K562 (cell line): ENCODE data around the gene CDKN1B. TPM values are rescaled to one million over a fixed set of nuclear protein-coding genes. Genes with fewer than 3 reads are reported as not detected.

Source experiments
- ATAC-seq: fragments of 200-7000 bp; cut with Tn5 transposase; 3 replicates; pipeline ENCODE4 v1.9.1; 2020; ENCODE audit warnings: moderate library complexity
- BruUV-seq: library from RNA; stranded (reverse); fragments of 400-500 nt; replicated peaks from 2 replicates; lab custom pipeline; 2021; lab: Mats Ljungman, UMichigan
- CTCF ChIA-PET: fragments of 300-600 bp; formaldehyde crosslinking; extraction: SDS; loops from one replicate; lab custom pipeline; 2021; ENCODE audit warnings: low intra/inter-chr PET ratio; lab: Yijun Ruan, JAX
- POLR2A ChIA-PET: fragments of 300-600, 350-650 bp; sonication (Branson Sonifier 250); formaldehyde crosslinking; extraction: SDS; loops from one replicate; lab custom pipeline; 2021; ENCODE audit warnings: antibody characterized with exemption, inconsistent platforms; lab: Yijun Ruan, JAX
- DNase-seq, 4 experiments: peaks; one replicate each; pipeline versions ENCODE4 v3.0.0 to v3.0.0-alpha.2; 2011 to 2018; ENCODE audit warnings: low spot score in 3 of 4, mixed read lengths in 3 of 4; ENCODE audit errors: extremely low read depth in 1 of 4
- FAIRE-seq: peaks from 2 replicates; lab custom pipeline; 2011; peaks lifted over from hg19 to GRCh38; lab: Jason Lieb, UNC
- H2AFZ ChIP-seq: 2 replicates; pipeline ENCODE4 v1.6.0; 2011; ENCODE audit warnings: low read depth, low read length, control low read depth, inconsistent platforms
- H3K27ac ChIP-seq: fragments of 200-600 bp; 3 replicates; pipeline ENCODE4 v1.8.0; 2011; ENCODE audit warnings: low read depth, mild to moderate bottlenecking, control low read depth, inconsistent platforms, low read length, moderate library complexity, mixed read lengths; ENCODE audit errors: extremely low read depth
- H3K27me3 ChIP-seq, 2 experiments: fragments of 300-600 bp in 1 of 2; 2 replicates in 1 of 2; 3 replicates in 1 of 2; pipeline versions ENCODE4 v1.6.0 to v1.8.0; 2011; ENCODE audit warnings: inconsistent platforms in 2 of 2, low read length in 2 of 2, mild to moderate bottlenecking in 1 of 2, mixed read lengths in 1 of 2, moderate library complexity in 1 of 2; ENCODE audit not compliant: control insufficient read depth in 2 of 2, insufficient read depth in 2 of 2
- H3K36me3 ChIP-seq: fragments of 300-600 bp; 3 replicates; pipeline ENCODE4 v1.8.0; 2011; ENCODE audit warnings: mild to moderate bottlenecking, low read length, inconsistent platforms; ENCODE audit not compliant: control insufficient read depth, insufficient read depth
- H3K4me1 ChIP-seq, 2 experiments: fragments of 200-600 bp in 1 of 2; replicated peaks in 1 of 2; 2 replicates in 1 of 2; 3 replicates in 1 of 2; pipeline versions ENCODE4 v1.5.1 to v1.8.0; 2011; ENCODE audit warnings: inconsistent platforms in 2 of 2, low read length in 2 of 2, mild to moderate bottlenecking in 1 of 2, mixed read lengths in 1 of 2, moderate library complexity in 1 of 2; ENCODE audit not compliant: control insufficient read depth in 2 of 2, insufficient read depth in 2 of 2
- H3K4me2 ChIP-seq: 2 replicates; pipeline ENCODE4 v1.6.1; 2011; ENCODE audit warnings: low read length, control low read depth, inconsistent platforms, mixed read lengths; ENCODE audit not compliant: insufficient read depth
- H3K4me3 ChIP-seq: fragments of 200-600 bp; sonication (generic), shearing (Covaris generic); 2 replicates; pipeline ENCODE4 v1.5.1; 2016; ENCODE audit warnings: control low read depth, inconsistent platforms
- H3K79me2 ChIP-seq: fragments of 200-600 bp; 3 replicates; pipeline ENCODE4 v1.8.0; 2011; ENCODE audit warnings: low read length, inconsistent platforms; ENCODE audit not compliant: control insufficient read depth, insufficient read depth
- H3K9ac ChIP-seq, 2 experiments: 2 replicates each; pipeline versions ENCODE4 v1.6.0 to v1.6.1; 2011; ENCODE audit warnings: low read depth in 2 of 2, low read length in 2 of 2, control low read depth in 1 of 2, inconsistent platforms in 1 of 2, mild to moderate bottlenecking in 1 of 2, mixed read lengths in 1 of 2; ENCODE audit not compliant: insufficient read depth in 1 of 2
- H3K9me1 ChIP-seq: one replicate; pipeline ENCODE4 v1.6.0; 2011; ENCODE audit warnings: inconsistent platforms, mild to moderate bottlenecking, low read length, moderate library complexity; ENCODE audit not compliant: control insufficient read depth, insufficient read depth
- H3K9me3 ChIP-seq: replicated peaks from 2 replicates; pipeline ENCODE4 v1.5.1; 2011; ENCODE audit warnings: low read depth, low read length, inconsistent platforms; ENCODE audit not compliant: control insufficient read depth, insufficient read depth
- H4K20me1 ChIP-seq: replicated peaks from 2 replicates; pipeline ENCODE4 v1.6.1; 2011; ENCODE audit warnings: low read length, inconsistent platforms, mixed read lengths; ENCODE audit not compliant: control insufficient read depth, insufficient read depth
- PHF20 ChIP-seq: fragments of 450-650 bp; IDR thresholded peaks from 2 replicates; pipeline ENCODE4 v1.6.1; 2018; ENCODE audit not compliant: partially characterized antibody
- WGBS: fragments of 100-300 bp; shearing (Covaris generic); methylation state at CpG from one replicate; pipeline ENCODE4 v1.1.6; 2016; ENCODE audit warnings: low coverage, mixed read lengths; ENCODE audit not compliant: insufficient coverage; ENCODE audit errors: missing lambda C conversion rate; 5-methylcytosine and 5-hydroxymethylcytosine counted together
- in situ Hi-C: fragments of 300-500 bp; cut with MboI; formaldehyde crosslinking; loops from 4 replicates; pipeline ENCODE4 v1.15.0; 2018; ENCODE audit warnings: inconsistent platforms, mixed read lengths
- intact Hi-C: fragments of 100-400 bp; cut with micrococcal nuclease; formaldehyde crosslinking; loops from 2 replicates; pipeline ENCODE4 v1.14.2; 2022
- polyA plus RNA-seq, 8 experiments: library from polyadenylated mRNA; depleted of rRNA in 4 of 8; stranded (reverse) in 5 of 8; unstranded in 3 of 8; fragments of >200 nt; fragmentation: Nextera tagmentation in 2 of 8; fragmentation: Illumina TruSeq in 1 of 8; extraction: Ambion mirVana in 2 of 8; extraction: Trizol in 1 of 8; gene quantifications; 2 replicates each; pipeline versions ENCODE4 v1.2.1 to v1.2.3, GENCODE V29; 2011 to 2014; ENCODE audit warnings: inconsistent platforms in 1 of 8, missing spikeins in 1 of 8
- total RNA-seq, 7 experiments: library from RNA; depleted of rRNA in 6 of 7; stranded (reverse); fragments of >200 nt in 6 of 7; fragmentation: Illumina TruSeq in 2 of 7; extraction: Trizol in 2 of 7; gene quantifications; 2 replicates each; pipeline versions ENCODE4 v1.2.1 to v1.2.3, GENCODE V29; 2011 to 2021; ENCODE audit warnings: low replicate concordance in 1 of 7
- TF ChIP-seq, protein P1 (sequence below), 2 experiments: fragments of 450-650 bp in 1 of 2; IDR thresholded peaks; 2 replicates each; pipeline ENCODE4 v1.6.1; 2011 to 2017; ENCODE audit warnings: low read depth in 2 of 2, antibody characterized with exemption in 1 of 2, borderline replicate concordance in 1 of 2, low read length in 1 of 2, mild to moderate bottlenecking in 1 of 2, mixed read lengths in 1 of 2; ENCODE audit not compliant: control insufficient read depth in 1 of 2
- TF ChIP-seq, protein P2 (sequence below): fragments of 450-650 bp; formaldehyde crosslinking; conservative IDR thresholded peaks from 2 replicates; pipeline ENCODE4 v1.4.0; 2022; ENCODE audit warnings: mild to moderate bottlenecking, missing genetic modification characterization

CDKN1B gene
- total and polyA plus RNA-seq, 9 of the 15 experiments (the other 6 are each of a cell fraction or from before 2014, with no cell fraction given), result 2.6 to 35.2 (median 15.5) TPM

- Histone ChIP-seq H3K9me1 (no peaks in the 10 kb centered on the region), H3K4me3 (no peak overlapping the region), H2AFZ (peak overlapping the region; percentile 82; the same call in 1 of the 2 replicates), H3K9ac (no peak overlapping the region), H3K4me1 (peaks cover 0 to 21% of the 10 kb centered on the region in 2 experiments; a peak in 3 of 5 replicates)
- CTCF ChIA-PET, result no interaction called here
- no TSS peak for BruUV-seq
- ATAC-seq (peak; percentile 40), FAIRE-seq (no peak), DNase-seq (no peak)
- in situ Hi-C loops (no loop called here), intact Hi-C loops (no loop called here)
- WGBS, result 78% methylated on average over 1 of the region's 1 CpG
- TF ChIP-seq, protein P1, sequence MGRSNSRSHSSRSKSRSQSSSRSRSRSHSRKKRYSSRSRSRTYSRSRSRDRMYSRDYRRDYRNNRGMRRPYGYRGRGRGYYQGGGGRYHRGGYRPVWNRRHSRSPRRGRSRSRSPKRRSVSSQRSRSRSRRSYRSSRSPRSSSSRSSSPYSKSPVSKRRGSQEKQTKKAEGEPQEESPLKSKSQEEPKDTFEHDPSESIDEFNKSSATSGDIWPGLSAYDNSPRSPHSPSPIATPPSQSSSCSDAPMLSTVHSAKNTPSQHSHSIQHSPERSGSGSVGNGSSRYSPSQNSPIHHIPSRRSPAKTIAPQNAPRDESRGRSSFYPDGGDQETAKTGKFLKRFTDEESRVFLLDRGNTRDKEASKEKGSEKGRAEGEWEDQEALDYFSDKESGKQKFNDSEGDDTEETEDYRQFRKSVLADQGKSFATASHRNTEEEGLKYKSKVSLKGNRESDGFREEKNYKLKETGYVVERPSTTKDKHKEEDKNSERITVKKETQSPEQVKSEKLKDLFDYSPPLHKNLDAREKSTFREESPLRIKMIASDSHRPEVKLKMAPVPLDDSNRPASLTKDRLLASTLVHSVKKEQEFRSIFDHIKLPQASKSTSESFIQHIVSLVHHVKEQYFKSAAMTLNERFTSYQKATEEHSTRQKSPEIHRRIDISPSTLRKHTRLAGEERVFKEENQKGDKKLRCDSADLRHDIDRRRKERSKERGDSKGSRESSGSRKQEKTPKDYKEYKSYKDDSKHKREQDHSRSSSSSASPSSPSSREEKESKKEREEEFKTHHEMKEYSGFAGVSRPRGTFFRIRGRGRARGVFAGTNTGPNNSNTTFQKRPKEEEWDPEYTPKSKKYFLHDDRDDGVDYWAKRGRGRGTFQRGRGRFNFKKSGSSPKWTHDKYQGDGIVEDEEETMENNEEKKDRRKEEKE (IDR thresholded peaks at IDR 0.05; ENCODE audit: borderline replicate concordance in 1 of 2, control insufficient read depth in 1 of 2, low read depth in 2 of 2, low read length in 1 of 2), result no peak
- TF ChIP-seq, protein P2, sequence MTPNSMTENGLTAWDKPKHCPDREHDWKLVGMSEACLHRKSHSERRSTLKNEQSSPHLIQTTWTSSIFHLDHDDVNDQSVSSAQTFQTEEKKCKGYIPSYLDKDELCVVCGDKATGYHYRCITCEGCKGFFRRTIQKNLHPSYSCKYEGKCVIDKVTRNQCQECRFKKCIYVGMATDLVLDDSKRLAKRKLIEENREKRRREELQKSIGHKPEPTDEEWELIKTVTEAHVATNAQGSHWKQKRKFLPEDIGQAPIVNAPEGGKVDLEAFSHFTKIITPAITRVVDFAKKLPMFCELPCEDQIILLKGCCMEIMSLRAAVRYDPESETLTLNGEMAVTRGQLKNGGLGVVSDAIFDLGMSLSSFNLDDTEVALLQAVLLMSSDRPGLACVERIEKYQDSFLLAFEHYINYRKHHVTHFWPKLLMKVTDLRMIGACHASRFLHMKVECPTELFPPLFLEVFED (CRISPR knock-in tag), result no peak
- no peak for TF ChIP-seq PHF20
- TF ChIP-seq, all 486 proteins: peak for 0
- Histone ChIP-seq H3K27me3 (no peaks in the 10 kb centered on the region), H4K20me1 (no peaks in the 10 kb centered on the region), H3K4me2 (no peak overlapping the region), H3K36me3 (no peaks in the 10 kb centered on the region; the same call in 2 of the 3 replicates), H3K9me3 (no peaks in the 10 kb centered on the region), H3K27ac (peak overlapping the region; percentile 48; the same call in 1 of the 3 replicates), H3K79me2 (no peaks in the 10 kb centered on the region; the same call in 1 of the 3 replicates)
- POLR2A ChIA-PET, result interaction anchor here (0.7 to 2.3 kb wide), 5 partner anchors 8 to 50 kb away, joined by 3 to 11 read pairs (median 4); partner anchors contain the start of gene APOLD1
These were observed 18.1 kb downstream of the CDKN1B start for GRCh38 chr12:12735301-12735700.
